CD4-positive, alpha-beta T cell (primary cell): ENCODE results near the gene TUBB4B. TPM values are rescaled to one million over a fixed set of nuclear protein-coding genes. Genes with fewer than 3 reads are reported as not detected.
A peak's percentile ranks its signal among the peaks of the same experiment; 100 is the strongest.
"Not testable (repeated sequence)": the region's sequence is repeated elsewhere in the genome, so short reads cannot be mapped to it uniquely, and the experiment has no call there.

Experiments used
- ATAC-seq: fragments of 200-7000 bp; cut with Tn5 transposase; one replicate; pipeline ENCODE4 v1.10.0; 2022; ENCODE audit warnings: mild to moderate bottlenecking; ENCODE audit not compliant: poor library complexity
- CTCF ChIA-PET: fragments of 350-600 bp; sonication (Branson Sonifier 250); formaldehyde crosslinking; loops from one replicate; lab custom pipeline; 2021; ENCODE audit warnings: antibody characterized with exemption, inconsistent platforms; lab: Charles Lee
- POLR2A ChIA-PET: fragments of 350-600 bp; sonication (Branson Sonifier 250); formaldehyde crosslinking; loops from one replicate; lab custom pipeline; 2021; ENCODE audit warnings: antibody characterized with exemption, inconsistent platforms; lab: Charles Lee
- DNase-seq, 14 experiments: peaks; one replicate each; pipeline ENCODE4 v3.0.0-alpha.2; 2013 to 2020; ENCODE audit warnings: mixed read lengths in 2 of 14
- H3K27ac ChIP-seq, 2 donors: one replicate each; pipeline versions ENCODE4 v1.5.1 to v1.7.0; 2013; ENCODE audit warnings: low read length in 2 of 2, low read depth in 1 of 2, mild to moderate bottlenecking in 1 of 2
- H3K27me3 ChIP-seq, 2 experiments: 1 replicate in 1 of 2; 2 replicates in 1 of 2; pipeline versions ENCODE4 v1.6.1 to v1.7.0; 2013; ENCODE audit warnings: low read length in 2 of 2, control low read depth in 1 of 2, mild to moderate bottlenecking in 1 of 2, moderate library complexity in 1 of 2; ENCODE audit not compliant: insufficient read depth in 2 of 2, control insufficient read depth in 1 of 2
- H3K36me3 ChIP-seq: one replicate; pipeline ENCODE4 v1.6.1; 2013; ENCODE audit warnings: low read length, control low read depth; ENCODE audit not compliant: insufficient read depth
- H3K4me1 ChIP-seq: one replicate; pipeline ENCODE4 v1.6.1; 2013; ENCODE audit warnings: low read length, control low read depth; ENCODE audit not compliant: insufficient read depth
- H3K4me3 ChIP-seq: one replicate; pipeline ENCODE4 v1.5.1; 2013; ENCODE audit warnings: mild to moderate bottlenecking, low read length, moderate library complexity
- H3K9me3 ChIP-seq, 2 experiments: 1 replicate in 1 of 2; 2 replicates in 1 of 2; pipeline versions ENCODE4 v1.6.1 to v1.7.0; 2013; ENCODE audit warnings: low read length in 2 of 2, mild to moderate bottlenecking in 2 of 2, control low read depth in 1 of 2, moderate library complexity in 1 of 2; ENCODE audit not compliant: control insufficient read depth in 1 of 2, insufficient read depth in 1 of 2
- H3K27ac Mint-ChIP-seq: one replicate; pipeline ENCODE4 v1.8.0; 2020; ENCODE audit warnings: mixed read lengths
- H3K27me3 Mint-ChIP-seq: one replicate; pipeline ENCODE4 v1.8.0; 2021; ENCODE audit warnings: mixed read lengths
- H3K36me3 Mint-ChIP-seq: one replicate; pipeline ENCODE4 v1.8.0; 2021; ENCODE audit warnings: low read depth, mixed read lengths
- H3K4me1 Mint-ChIP-seq: one replicate; pipeline ENCODE4 v1.8.0; 2021; ENCODE audit warnings: low read depth, mixed read lengths
- H3K4me3 Mint-ChIP-seq: one replicate; pipeline ENCODE4 v1.8.0; 2020; ENCODE audit warnings: mild to moderate bottlenecking, mixed read lengths
- H3K9me3 Mint-ChIP-seq: one replicate; pipeline ENCODE4 v1.8.0; 2020; ENCODE audit warnings: mixed read lengths
- CTCF ChIP-seq: fragments of 200-600 bp; IDR thresholded peaks from one replicate; pipeline ENCODE4 v1.8.0; 2022; ENCODE audit warnings: antibody characterized with exemption, mild to moderate bottlenecking
- intact Hi-C, 2 experiments: fragments of 100-400 bp; cut with DNase I in 1 of 2; cut with micrococcal nuclease in 1 of 2; formaldehyde crosslinking; loops; one replicate each; pipeline versions ENCODE4 v1.15.1 to v1.9.0; 2023 to 2025; cut with DNase I, micrococcal nuclease
- total RNA-seq, 174 experiments: library from RNA in 2 of 174; stranded (reverse) in 2 of 174; gene quantifications; one replicate each; pipeline ENCODE4 v1.2.3 and lab custom pipeline; 2021 to 2026

Gene TUBB4B
- total RNA-seq, 2 experiments from 2014 or later = 93.8 to 98.2 TPM

DNA sequence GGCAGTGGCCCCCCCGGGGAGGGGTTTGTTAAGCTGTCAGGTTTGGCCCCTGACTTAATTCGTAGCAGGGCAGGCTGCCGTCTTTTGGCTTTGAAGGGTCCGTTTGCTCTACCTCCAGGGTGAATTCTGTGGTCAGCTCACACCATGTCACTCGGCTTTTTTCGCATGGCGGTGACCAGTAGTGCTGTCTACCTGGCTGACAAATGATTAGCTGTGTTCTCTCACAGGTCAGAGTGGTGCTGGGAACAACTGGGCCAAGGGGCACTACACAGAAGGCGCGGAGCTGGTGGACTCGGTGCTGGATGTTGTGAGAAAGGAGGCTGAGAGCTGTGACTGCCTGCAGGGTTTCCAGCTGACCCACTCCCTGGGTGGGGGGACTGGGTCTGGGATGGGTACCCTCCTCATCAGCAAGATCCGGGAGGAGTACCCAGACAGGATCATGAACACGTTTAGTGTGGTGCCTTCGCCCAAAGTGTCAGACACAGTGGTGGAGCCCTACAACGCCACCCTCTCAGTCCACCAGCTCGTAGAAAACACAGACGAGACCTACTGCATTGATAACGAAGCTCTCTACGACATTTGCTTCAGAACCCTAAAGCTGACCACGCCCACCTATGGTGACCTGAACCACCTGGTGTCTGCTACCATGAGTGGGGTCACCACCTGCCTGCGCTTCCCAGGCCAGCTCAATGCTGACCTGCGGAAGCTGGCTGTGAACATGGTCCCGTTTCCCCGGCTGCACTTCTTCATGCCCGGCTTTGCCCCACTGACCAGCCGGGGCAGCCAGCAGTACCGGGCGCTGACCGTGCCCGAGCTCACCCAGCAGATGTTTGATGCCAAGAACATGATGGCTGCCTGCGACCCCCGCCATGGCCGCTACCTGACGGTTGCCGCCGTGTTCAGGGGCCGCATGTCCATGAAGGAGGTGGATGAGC is 1.4 kb downstream of the TUBB4B start:
- ATAC-seq (no peak), DNase-seq (peak in 2 of 14 experiments; percentile 18 to 21)
- peaks cover 17% of the 10 kb centered on the region for H3K4me1 Mint-ChIP-seq
- Histone ChIP-seq H3K36me3 (peaks cover 21% of the 10 kb centered on the region), H3K9me3 (no peaks in the 10 kb centered on the region), H3K27ac (peak overlapping the region in 1 of 2 donors; percentile 53), H3K4me3 (peak overlapping the region; percentile 68), H3K27me3 (no peaks in the 10 kb centered on the region), H3K4me1 (peaks cover 49% of the 10 kb centered on the region)
- no peaks in the 10 kb centered on the region for H3K27me3 Mint-ChIP-seq
- TF ChIP-seq CTCF = no peak
- ChIA-PET POLR2A (interaction anchor here (0.8 to 3.3 kb wide), 6 partner anchors 11 to 156 kb away, joined by 3 to 27 read pairs (median 6); partner anchors contain the start of genes DPP7, MAN1B1, NELFB and TPRN), CTCF (interaction anchor here (1.3 kb wide), 1 partner anchor 12 kb away, joined by 4 read pairs; the partner anchor contains the start of gene NELFB)
- intact Hi-C loops = no loop called here
- peak overlapping the region; percentile 89 for H3K27ac Mint-ChIP-seq
- H3K4me3 Mint-ChIP-seq = peak overlapping the region; percentile 85
- H3K9me3 Mint-ChIP-seq = no peaks in the 10 kb centered on the region
- H3K36me3 Mint-ChIP-seq = peaks cover 22% of the 10 kb centered on the region

DNA sequence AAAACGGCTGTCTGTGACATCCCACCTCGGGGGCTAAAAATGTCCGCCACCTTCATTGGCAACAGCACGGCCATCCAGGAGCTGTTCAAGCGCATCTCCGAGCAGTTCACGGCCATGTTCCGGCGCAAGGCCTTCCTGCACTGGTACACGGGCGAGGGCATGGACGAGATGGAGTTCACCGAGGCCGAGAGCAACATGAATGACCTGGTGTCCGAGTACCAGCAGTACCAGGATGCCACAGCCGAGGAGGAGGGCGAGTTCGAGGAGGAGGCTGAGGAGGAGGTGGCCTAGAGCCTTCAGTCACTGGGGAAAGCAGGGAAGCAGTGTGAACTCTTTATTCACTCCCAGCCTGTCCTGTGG is 2.2 kb downstream of the TUBB4B start:
- CTCF ChIA-PET = interaction anchor here (1.3 kb wide), 1 partner anchor 12 kb away, joined by 4 read pairs; the partner anchor contains the start of gene NELFB
- intact Hi-C loops, H3K9me3 ChIP-seq, H3K27me3 ChIP-seq, H3K4me3 ChIP-seq, H3K9me3 Mint-ChIP-seq, H3K27ac ChIP-seq, ATAC-seq, H3K27me3 Mint-ChIP-seq: not testable (repeated sequence)
- Mint-ChIP-seq H3K36me3 (peaks cover 22% of the 10 kb centered on the region), H3K4me3 (peak overlapping the region; percentile 85), H3K4me1 (peaks cover 17% of the 10 kb centered on the region), H3K27ac (peak overlapping the region; percentile 89)
- H3K4me1 ChIP-seq = peaks cover 43% of the 10 kb centered on the region
- POLR2A ChIA-PET = interaction anchor here (1.1 to 3.3 kb wide), 4 partner anchors 11 to 157 kb away, joined by 4 to 27 read pairs (median 8); partner anchors contain the start of genes MAN1B1, NELFB and TPRN
- peaks cover 21% of the 10 kb centered on the region for H3K36me3 ChIP-seq
- DNase-seq = peak in 1 of 14 experiments; percentile 5

GRCh38 chr9:137243626-137244485 is 2.8 kb downstream of the TUBB4B start:
- TF ChIP-seq CTCF = no peak
- Mint-ChIP-seq H3K27ac (peak overlapping the region; percentile 89), H3K36me3 (peaks cover 22% of the 10 kb centered on the region), H3K4me1 (peaks cover 15% of the 10 kb centered on the region), H3K9me3 (no peaks in the 10 kb centered on the region), H3K27me3 (no peaks in the 10 kb centered on the region), H3K4me3 (peak overlapping the region; percentile 85)
- Histone ChIP-seq H3K27ac (no peak overlapping the region), H3K27me3 (no peaks in the 10 kb centered on the region), H3K9me3 (no peaks in the 10 kb centered on the region), H3K36me3 (peaks cover 21% of the 10 kb centered on the region), H3K4me1 (peaks cover 37% of the 10 kb centered on the region), H3K4me3 (no peak overlapping the region)
- DNase-seq (peak in 2 of 14 experiments; percentile 16), ATAC-seq (no peak)
- ChIA-PET CTCF (interaction anchor here (1.8 kb wide), 1 partner anchor 7 kb away, joined by 4 read pairs; no protein-coding TSS in a partner anchor), POLR2A (interaction anchor here (1.1 to 3.3 kb wide), 3 partner anchors 10 to 157 kb away, joined by 4 to 27 read pairs (median 8); partner anchors contain the start of genes MAN1B1, NELFB and TPRN)
- intact Hi-C loops = no loop called here
